ENCODE measurements around the gene ADGRD2. TPM values are rescaled to one million over a fixed set of nuclear protein-coding genes. Genes with fewer than 3 reads are reported as not detected.

ADGRD2 gene
- total and polyA plus RNA-seq, 7 experiments from 2014 or later, result not detected

- no peak overlapping the region for H3K4me3 Mint-ChIP-seq
- peaks cover 0 to 3% (median 0%) of the 10 kb centered on the region in 7 donors for H3K4me1 Mint-ChIP-seq
- ChIA-PET CTCF (no interaction called here), POLR2A (no interaction called here)
- intact Hi-C loops (cut with micrococcal nuclease), result no loop called here
- H3K27me3 Mint-ChIP-seq, result peaks cover 0 to 35% (median 11%) of the 10 kb centered on the region in 5 donors
- H3K9me3 Mint-ChIP-seq, result no peaks in the 10 kb centered on the region
- Histone ChIP-seq H3K9me3 (ENCODE audit: control insufficient read depth in 2 of 3, low read length in 3 of 3) (no peaks in the 10 kb centered on the region), H3K36me3 (ENCODE audit: control insufficient read depth in 2 of 3, insufficient read depth in 3 of 3, low read length in 3 of 3) (no peaks in the 10 kb centered on the region), H3K27me3 (ENCODE audit: control insufficient read depth in 2 of 2, insufficient read depth in 2 of 2, low read length in 2 of 2) (no peaks in the 10 kb centered on the region), H3K4me1 (ENCODE audit: control insufficient read depth in 2 of 2, insufficient read depth in 2 of 2, low read length in 2 of 2) (no peaks in the 10 kb centered on the region), H3K27ac (ENCODE audit: low read depth, low read length) (no peak overlapping the region), H3K4me3 (ENCODE audit: low read length) (no peak overlapping the region)
- ATAC-seq (no peak), DNase-seq (no peak)
- H3K36me3 Mint-ChIP-seq, result no peaks in the 10 kb centered on the region
- no peak overlapping the region for H3K27ac Mint-ChIP-seq
Measured at GRCh38 chr9:124470726-124471125, 20.5 kb downstream of the ADGRD2 start.

GRCh38 chr9:124471761-124472160, 21.5 kb downstream of the ADGRD2 start:
- H3K36me3 ChIP-seq (ENCODE audit: control insufficient read depth in 2 of 3, insufficient read depth in 3 of 3, low read length in 3 of 3), result no peaks in the 10 kb centered on the region
- H3K4me3 ChIP-seq (ENCODE audit: low read length), result no peak overlapping the region
- H3K9me3 ChIP-seq (ENCODE audit: control insufficient read depth in 2 of 3, low read length in 3 of 3), result no peaks in the 10 kb centered on the region
- ATAC-seq (no peak), DNase-seq (no peak)
- ChIA-PET POLR2A (no interaction called here), CTCF (no interaction called here)
- H3K27me3 Mint-ChIP-seq, result peaks cover 0 to 35% (median 11%) of the 10 kb centered on the region in 5 donors
- no peak overlapping the region for H3K4me3 Mint-ChIP-seq
- H3K4me1 ChIP-seq (ENCODE audit: control insufficient read depth in 2 of 2, insufficient read depth in 2 of 2, low read length in 2 of 2), result no peaks in the 10 kb centered on the region
- H3K27ac Mint-ChIP-seq, result no peak overlapping the region
- no peaks in the 10 kb centered on the region for H3K36me3 Mint-ChIP-seq
- no peaks in the 10 kb centered on the region for H3K27me3 ChIP-seq (ENCODE audit: control insufficient read depth in 2 of 2, insufficient read depth in 2 of 2, low read length in 2 of 2)
- H3K27ac ChIP-seq (ENCODE audit: low read depth, low read length), result no peak overlapping the region
- intact Hi-C loops (cut with micrococcal nuclease), result no loop called here
- no peaks in the 10 kb centered on the region for H3K9me3 Mint-ChIP-seq
- peaks cover 0 to 3% (median 0%) of the 10 kb centered on the region in 7 donors for H3K4me1 Mint-ChIP-seq

GRCh38 chr9:124472770-124473169, 22.5 kb downstream of the ADGRD2 start:
- ChIA-PET CTCF (no interaction called here), POLR2A (no interaction called here)
- Histone ChIP-seq H3K36me3 (ENCODE audit: control insufficient read depth in 2 of 3, insufficient read depth in 3 of 3, low read length in 3 of 3) (no peaks in the 10 kb centered on the region), H3K9me3 (ENCODE audit: control insufficient read depth in 2 of 3, low read length in 3 of 3) (no peaks in the 10 kb centered on the region), H3K27me3 (ENCODE audit: control insufficient read depth in 2 of 2, insufficient read depth in 2 of 2, low read length in 2 of 2) (no peaks in the 10 kb centered on the region), H3K4me3 (ENCODE audit: low read length) (no peak overlapping the region), H3K27ac (ENCODE audit: low read depth, low read length) (no peak overlapping the region), H3K4me1 (ENCODE audit: control insufficient read depth in 2 of 2, insufficient read depth in 2 of 2, low read length in 2 of 2) (no peaks in the 10 kb centered on the region)
- ATAC-seq (no peak), DNase-seq (no peak)
- Mint-ChIP-seq H3K9me3 (no peaks in the 10 kb centered on the region), H3K27ac (peak overlapping the region in 1 of 9 donors; percentile 31), H3K36me3 (no peaks in the 10 kb centered on the region), H3K4me3 (no peak overlapping the region), H3K4me1 (peaks cover 0 to 3% (median 0%) of the 10 kb centered on the region in 7 donors), H3K27me3 (peaks cover 0 to 36% (median 11%) of the 10 kb centered on the region in 5 donors)
- intact Hi-C loops (cut with micrococcal nuclease), result no loop called here

GRCh38 chr9:124473310-124473709, 23.1 kb downstream of the ADGRD2 start:
- no peak overlapping the region for H3K4me3 Mint-ChIP-seq
- no peak overlapping the region for H3K27ac Mint-ChIP-seq
- H3K27ac ChIP-seq (ENCODE audit: low read depth, low read length), result no peak overlapping the region
- H3K36me3 ChIP-seq (ENCODE audit: control insufficient read depth in 2 of 3, insufficient read depth in 3 of 3, low read length in 3 of 3), result no peaks in the 10 kb centered on the region
- H3K4me3 ChIP-seq (ENCODE audit: low read length), result no peak overlapping the region
- no peak for ATAC-seq
- intact Hi-C loops (cut with micrococcal nuclease), result no loop called here
- H3K36me3 Mint-ChIP-seq, result no peaks in the 10 kb centered on the region
- no peaks in the 10 kb centered on the region for H3K4me1 ChIP-seq (ENCODE audit: control insufficient read depth in 2 of 2, insufficient read depth in 2 of 2, low read length in 2 of 2)
- ChIA-PET CTCF (no interaction called here), POLR2A (no interaction called here)
- H3K27me3 ChIP-seq (ENCODE audit: control insufficient read depth in 2 of 2, insufficient read depth in 2 of 2, low read length in 2 of 2), result no peaks in the 10 kb centered on the region
- peaks cover 0 to 3% (median 0%) of the 10 kb centered on the region in 7 donors for H3K4me1 Mint-ChIP-seq
- H3K27me3 Mint-ChIP-seq, result peaks cover 0 to 39% (median 13%) of the 10 kb centered on the region in 5 donors
- H3K9me3 ChIP-seq (ENCODE audit: control insufficient read depth in 2 of 3, low read length in 3 of 3), result no peaks in the 10 kb centered on the region
- H3K9me3 Mint-ChIP-seq, result no peaks in the 10 kb centered on the region
- no peak for DNase-seq

- ChIA-PET CTCF (no interaction called here), POLR2A (no interaction called here)
- Mint-ChIP-seq H3K36me3 (no peaks in the 10 kb centered on the region), H3K9me3 (no peaks in the 10 kb centered on the region), H3K4me3 (no peak overlapping the region), H3K27me3 (peaks cover 0 to 41% (median 20%) of the 10 kb centered on the region in 5 donors), H3K27ac (no peak overlapping the region), H3K4me1 (peaks cover 0 to 3% (median 0%) of the 10 kb centered on the region in 7 donors)
- no peak overlapping the region for H3K27ac ChIP-seq (ENCODE audit: low read depth, low read length)
- DNase-seq, result no peak
- no peak for ATAC-seq
- no peaks in the 10 kb centered on the region for H3K27me3 ChIP-seq (ENCODE audit: control insufficient read depth in 2 of 2, insufficient read depth in 2 of 2, low read length in 2 of 2)
- no peak overlapping the region for H3K4me3 ChIP-seq (ENCODE audit: low read length)
- H3K9me3 ChIP-seq (ENCODE audit: control insufficient read depth in 2 of 3, low read length in 3 of 3), result no peaks in the 10 kb centered on the region
- no peaks in the 10 kb centered on the region for H3K4me1 ChIP-seq (ENCODE audit: control insufficient read depth in 2 of 2, insufficient read depth in 2 of 2, low read length in 2 of 2)
- H3K36me3 ChIP-seq (ENCODE audit: control insufficient read depth in 2 of 3, insufficient read depth in 3 of 3, low read length in 3 of 3), result no peaks in the 10 kb centered on the region
- intact Hi-C loops (cut with micrococcal nuclease), result no loop called here
Measured at GRCh38 chr9:124474151-124474550, 23.9 kb downstream of the ADGRD2 start.

GRCh38 chr9:124475158-124475867, 25.1 kb downstream of the ADGRD2 start:
- Mint-ChIP-seq H3K36me3 (no peaks in the 10 kb centered on the region), H3K27me3 (peaks cover 0 to 48% (median 26%) of the 10 kb centered on the region in 5 donors), H3K9me3 (no peaks in the 10 kb centered on the region), H3K4me3 (no peak overlapping the region), H3K27ac (no peak overlapping the region), H3K4me1 (peaks cover 0 to 7% (median 0%) of the 10 kb centered on the region in 7 donors)
- intact Hi-C loops (cut with micrococcal nuclease), result no loop called here
- no peaks in the 10 kb centered on the region for H3K36me3 ChIP-seq (ENCODE audit: control insufficient read depth in 2 of 3, insufficient read depth in 3 of 3, low read length in 3 of 3)
- ChIA-PET CTCF (no interaction called here), POLR2A (no interaction called here)
- no peak overlapping the region for H3K27ac ChIP-seq (ENCODE audit: low read depth, low read length)
- DNase-seq (no peak), ATAC-seq (no peak)
- no peaks in the 10 kb centered on the region for H3K4me1 ChIP-seq (ENCODE audit: control insufficient read depth in 2 of 2, insufficient read depth in 2 of 2, low read length in 2 of 2)
- no peak overlapping the region for H3K4me3 ChIP-seq (ENCODE audit: low read length)
- no peaks in the 10 kb centered on the region for H3K27me3 ChIP-seq (ENCODE audit: control insufficient read depth in 2 of 2, insufficient read depth in 2 of 2, low read length in 2 of 2)
- H3K9me3 ChIP-seq (ENCODE audit: control insufficient read depth in 2 of 3, low read length in 3 of 3), result no peaks in the 10 kb centered on the region

Data from naive thymus-derived CD4-positive, alpha-beta T cell (primary cell).